ENCODE measurements around the gene JMJD4. TPM values are rescaled to one million over a fixed set of nuclear protein-coding genes. Genes with fewer than 3 reads are reported as not detected.

The JMJD4 gene
- total and polyA plus RNA-seq, 9 of the 15 experiments (the other 6 are each of a cell fraction or from before 2014, with no cell fraction given): 1.4 to 42.6 (median 29.2) TPM

GRCh38 chr1:227762231-227762911 is 27.3 kb upstream of the JMJD4 start (continued):
- TF ChIP-seq TBP (optimal IDR thresholded peaks at IDR 0.05; ENCODE audit: low read depth, low read length) (no peak), UBTF (IDR thresholded peaks at IDR 0.05; ENCODE audit: borderline replicate concordance in 1 of 2, low read depth in 2 of 2, low read length in 2 of 2) (no peak), NCOR1 (IDR thresholded peaks at IDR 0.05) (no peak), CHD7 (IDR thresholded peaks at IDR 0.05; ENCODE audit: low read depth, low read length) (no peak), FOS (IDR thresholded peaks at IDR 0.05; ENCODE audit: extremely low read depth, insufficient read length) (no peak)
- TF ChIP-seq, protein P1, sequence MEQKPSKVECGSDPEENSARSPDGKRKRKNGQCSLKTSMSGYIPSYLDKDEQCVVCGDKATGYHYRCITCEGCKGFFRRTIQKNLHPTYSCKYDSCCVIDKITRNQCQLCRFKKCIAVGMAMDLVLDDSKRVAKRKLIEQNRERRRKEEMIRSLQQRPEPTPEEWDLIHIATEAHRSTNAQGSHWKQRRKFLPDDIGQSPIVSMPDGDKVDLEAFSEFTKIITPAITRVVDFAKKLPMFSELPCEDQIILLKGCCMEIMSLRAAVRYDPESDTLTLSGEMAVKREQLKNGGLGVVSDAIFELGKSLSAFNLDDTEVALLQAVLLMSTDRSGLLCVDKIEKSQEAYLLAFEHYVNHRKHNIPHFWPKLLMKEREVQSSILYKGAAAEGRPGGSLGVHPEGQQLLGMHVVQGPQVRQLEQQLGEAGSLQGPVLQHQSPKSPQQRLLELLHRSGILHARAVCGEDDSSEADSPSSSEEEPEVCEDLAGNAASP (IDR thresholded peaks at IDR 0.05): no peak
